Ovary (tissue), 3 donors: ENCODE measurements around the gene SCN4A.

Source experiments
- CTCF ChIP-seq, 3 donors: fragments of 450-650 bp in 2 of 3; fragments of 200-600 bp in 1 of 3; IDR thresholded peaks; one replicate each; pipeline versions ENCODE4 v1.5.1 to v1.8.0; 2016 to 2022; ENCODE audit warnings: antibody characterized with exemption in 3 of 3, mild to moderate bottlenecking in 1 of 3
- EP300 ChIP-seq: sonication (generic); formaldehyde crosslinking; IDR thresholded peaks from one replicate; pipeline ENCODE4 v1.6.1; 2017; ENCODE audit warnings: antibody characterized with exemption
- POLR2A ChIP-seq: fragments of 450-650 bp; IDR thresholded peaks from one replicate; pipeline ENCODE4 v1.6.1; 2017; ENCODE audit warnings: antibody characterized with exemption, mild to moderate bottlenecking, moderate library complexity
- donor health status: DM: no; HTN: no; CAD: no.

GRCh38 chr17:63925615-63926014 lies 47.1 kb downstream of the SCN4A start:
- TF ChIP-seq CTCF (IDR thresholded peaks at IDR 0.05), result no peak
- no peak for TF ChIP-seq POLR2A
- no peak for TF ChIP-seq EP300
